ENCODE measurements around the gene LILRA1. TPM values are rescaled to one million over a fixed set of nuclear protein-coding genes. Genes with fewer than 3 reads are reported as not detected.
A peak's percentile ranks its signal among the peaks of the same experiment; 100 is the strongest.

LILRA1 gene
- total and polyA plus RNA-seq, 9 of the 15 experiments (the other 6 are each of a cell fraction or from before 2014, with no cell fraction given), result not detected

DNA sequence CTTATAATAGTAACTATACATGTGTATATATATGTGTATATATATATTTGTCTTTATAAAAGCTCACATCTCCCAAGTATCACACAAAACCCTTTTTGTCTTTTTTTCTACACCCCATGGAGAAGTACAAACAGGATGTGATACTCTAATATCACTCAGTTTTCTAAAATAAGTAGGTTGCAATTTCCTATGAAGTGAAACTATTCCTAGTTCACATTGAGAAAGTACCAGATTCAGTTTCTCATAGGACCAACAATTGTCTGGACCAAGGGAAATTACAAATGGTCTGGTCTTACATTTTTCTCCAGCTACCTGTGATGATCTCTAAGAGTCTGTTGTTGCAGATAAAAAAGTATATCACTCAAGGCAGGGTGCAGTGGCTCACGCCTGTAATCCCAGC is 19.0 kb downstream of the LILRA1 start (continued):
- TF ChIP-seq RREB1 (CRISPR knock-in tag; IDR thresholded peaks at IDR 0.05), result no peak
- TF ChIP-seq MED1 (CRISPR knock-in tag; IDR thresholded peaks at IDR 0.05; ENCODE audit: borderline replicate concordance), result no peak
- TF ChIP-seq RAD21 (CRISPR knock-in tag; conservative IDR thresholded peaks at IDR 0.05 in 1 of 2, IDR thresholded peaks at IDR 0.05 in 1 of 2), result no peak

- H3K4me2 ChIP-seq (ENCODE audit: insufficient read depth, low read length), result no peak overlapping the region
- H3K27ac ChIP-seq (ENCODE audit: extremely low read depth, low read depth, low read length), result no peak overlapping the region
- BruUV-seq (replicated peaks), result no TSS peak
- H3K9ac ChIP-seq (ENCODE audit: insufficient read depth in 1 of 2, low read depth in 2 of 2, low read length in 2 of 2), result no peak overlapping the region
- no peaks in the 10 kb centered on the region for H3K4me1 ChIP-seq (replicated peaks in 1 of 2; ENCODE audit: control insufficient read depth in 2 of 2, insufficient read depth in 2 of 2, low read length in 2 of 2)
- no peak overlapping the region for H3K4me3 ChIP-seq
- peaks cover 2% of the 10 kb centered on the region in 2 experiments; a peak in 2 of 5 replicates for H3K27me3 ChIP-seq (ENCODE audit: control insufficient read depth in 2 of 2, insufficient read depth in 2 of 2, low read length in 2 of 2)
- H3K36me3 ChIP-seq (ENCODE audit: control insufficient read depth, insufficient read depth, low read length), result no peaks in the 10 kb centered on the region
- H3K79me2 ChIP-seq (ENCODE audit: control insufficient read depth, insufficient read depth, low read length), result no peaks in the 10 kb centered on the region
- intact Hi-C loops (cut with micrococcal nuclease), result no loop called here
- in situ Hi-C loops (cut with MboI), result no loop called here
- FAIRE-seq, result peak; percentile 35
- WGBS (ENCODE audit: insufficient coverage, low coverage, missing lambda C conversion rate), result 8% methylated on average over 1 of the region's 1 CpG
- H3K9me1 ChIP-seq (ENCODE audit: control insufficient read depth, insufficient read depth, low read length), result no peaks in the 10 kb centered on the region
- H4K20me1 ChIP-seq (replicated peaks; ENCODE audit: control insufficient read depth, insufficient read depth, low read length), result no peaks in the 10 kb centered on the region; the same call in 1 of the 2 replicates
- ChIA-PET CTCF (ENCODE audit: low intra/inter-chr PET ratio) (no interaction called here), POLR2A (no interaction called here)
- DNase-seq (ENCODE audit: extremely low read depth in 1 of 4, low spot score in 3 of 4), result no peak
- ATAC-seq, result no peak
- no peaks in the 10 kb centered on the region for H3K9me3 ChIP-seq (replicated peaks; ENCODE audit: control insufficient read depth, insufficient read depth, low read depth, low read length)
- no peak overlapping the region for H2AFZ ChIP-seq (ENCODE audit: low read depth, low read length)
- TF ChIP-seq ZNF263 (CRISPR knock-in tag; IDR thresholded peaks at IDR 0.05; ENCODE audit: borderline replicate concordance) (no peak), TGIF2 (CRISPR knock-in tag; IDR thresholded peaks at IDR 0.05) (no peak), NCOA4 (IDR thresholded peaks at IDR 0.05; ENCODE audit: partially characterized antibody) (no peak), CBX8 (IDR thresholded peaks at IDR 0.05; ENCODE audit: borderline replicate concordance, extremely low read depth, low read depth, low read length, poor library complexity, severe bottlenecking) (no peak), ETS1 (conservative IDR thresholded peaks at IDR 0.05; ENCODE audit: control insufficient read depth, low read depth, low read length) (no peak), RBM34 (IDR thresholded peaks at IDR 0.05; ENCODE audit: borderline replicate concordance, insufficient read depth, low read length) (no peak), U2AF2 (optimal IDR thresholded peaks at IDR 0.05; ENCODE audit: low read depth, low read length) (no peak)
- TF ChIP-seq, protein P1, sequence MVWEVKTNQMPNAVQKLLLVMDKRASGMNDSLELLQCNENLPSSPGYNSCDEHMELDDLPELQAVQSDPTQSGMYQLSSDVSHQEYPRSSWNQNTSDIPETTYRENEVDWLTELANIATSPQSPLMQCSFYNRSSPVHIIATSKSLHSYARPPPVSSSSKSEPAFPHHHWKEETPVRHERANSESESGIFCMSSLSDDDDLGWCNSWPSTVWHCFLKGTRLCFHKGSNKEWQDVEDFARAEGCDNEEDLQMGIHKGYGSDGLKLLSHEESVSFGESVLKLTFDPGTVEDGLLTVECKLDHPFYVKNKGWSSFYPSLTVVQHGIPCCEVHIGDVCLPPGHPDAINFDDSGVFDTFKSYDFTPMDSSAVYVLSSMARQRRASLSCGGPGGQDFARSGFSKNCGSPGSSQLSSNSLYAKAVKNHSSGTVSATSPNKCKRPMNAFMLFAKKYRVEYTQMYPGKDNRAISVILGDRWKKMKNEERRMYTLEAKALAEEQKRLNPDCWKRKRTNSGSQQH (CRISPR knock-in tag; IDR thresholded peaks at IDR 0.05), result no peak
These were observed 21.3 kb downstream of the LILRA1 start for GRCh38 chr19:54614726-54615125.

Measured in K562 (cell line).